Measurements from ENCODE around the gene RBM33.
"Not testable (repeated sequence)": the region's sequence is repeated elsewhere in the genome, so short reads cannot be mapped to it uniquely, and the experiment has no call there.

The RBM33 gene, protein sequence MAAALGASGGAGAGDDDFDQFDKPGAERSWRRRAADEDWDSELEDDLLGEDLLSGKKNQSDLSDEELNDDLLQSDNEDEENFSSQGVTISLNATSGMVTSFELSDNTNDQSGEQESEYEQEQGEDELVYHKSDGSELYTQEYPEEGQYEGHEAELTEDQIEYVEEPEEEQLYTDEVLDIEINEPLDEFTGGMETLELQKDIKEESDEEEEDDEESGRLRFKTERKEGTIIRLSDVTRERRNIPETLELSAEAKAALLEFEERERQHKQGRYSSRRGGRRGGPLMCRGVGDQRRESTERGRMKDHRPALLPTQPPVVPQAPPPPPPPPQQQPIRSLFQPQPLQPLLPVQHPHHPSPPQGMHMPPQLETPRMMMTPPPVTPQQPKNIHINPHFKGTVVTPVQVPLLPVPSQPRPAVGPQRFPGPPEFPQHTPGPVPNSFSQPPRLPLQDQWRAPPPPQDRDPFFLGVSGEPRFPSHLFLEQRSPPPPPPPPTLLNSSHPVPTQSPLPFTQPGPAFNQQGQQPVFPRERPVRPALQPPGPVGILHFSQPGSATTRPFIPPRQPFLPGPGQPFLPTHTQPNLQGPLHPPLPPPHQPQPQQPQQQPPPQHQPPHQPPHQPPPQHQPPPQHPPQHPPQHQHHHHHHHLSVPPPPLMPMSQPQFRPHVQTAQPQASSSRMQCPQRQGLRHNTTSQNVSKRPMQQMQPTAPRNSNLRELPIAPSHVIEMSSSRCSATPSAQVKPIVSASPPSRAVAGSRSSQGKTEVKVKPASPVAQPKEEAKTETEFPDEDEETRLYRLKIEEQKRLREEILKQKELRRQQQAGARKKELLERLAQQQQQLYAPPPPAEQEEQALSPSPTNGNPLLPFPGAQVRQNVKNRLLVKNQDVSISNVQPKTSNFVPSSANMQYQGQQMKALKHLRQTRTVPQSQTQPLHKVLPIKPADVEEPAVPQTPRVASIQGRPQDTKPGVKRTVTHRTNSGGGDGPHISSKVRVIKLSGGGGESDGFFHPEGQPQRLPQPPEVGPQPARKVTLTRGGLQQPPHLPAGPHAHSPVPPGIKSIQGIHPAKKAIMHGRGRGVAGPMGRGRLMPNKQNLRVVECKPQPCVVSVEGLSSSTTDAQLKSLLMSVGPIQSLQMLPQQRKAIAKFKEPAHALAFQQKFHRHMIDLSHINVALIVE

GRCh38 chr7:155644178-155644970, at the start of gene RBM33:
Gene RBM33 (plus strand): TSS chr7:155644661. CDS start chr7:155644877, 216 bp downstream.
- in situ Hi-C loops (cut with MboI; ENCODE audit: low sequenced_read_pairs) = no loop called here

DNA sequence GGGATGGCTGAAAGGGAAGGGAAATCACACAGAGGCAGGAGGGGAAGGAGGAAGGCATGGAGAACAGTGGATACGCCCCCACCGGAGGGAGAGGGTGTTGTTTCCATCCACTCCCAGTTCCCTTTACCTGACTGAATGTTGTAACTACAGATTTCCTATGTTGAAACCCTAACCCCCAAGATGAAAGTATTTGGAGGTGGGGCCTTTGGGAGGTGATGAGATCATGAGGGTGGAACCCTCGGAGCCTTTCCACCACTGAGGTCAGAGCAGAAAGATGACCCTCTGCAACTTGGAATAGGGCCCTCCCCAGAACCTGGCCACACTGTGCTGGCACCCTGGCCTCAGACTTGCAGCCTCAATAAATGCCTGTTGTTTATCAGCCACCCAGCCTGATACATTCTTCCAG, 49.5 kb upstream of the RBM33 start:
- in situ Hi-C loops (cut with MboI; ENCODE audit: low sequenced_read_pairs) = no loop called here

DNA sequence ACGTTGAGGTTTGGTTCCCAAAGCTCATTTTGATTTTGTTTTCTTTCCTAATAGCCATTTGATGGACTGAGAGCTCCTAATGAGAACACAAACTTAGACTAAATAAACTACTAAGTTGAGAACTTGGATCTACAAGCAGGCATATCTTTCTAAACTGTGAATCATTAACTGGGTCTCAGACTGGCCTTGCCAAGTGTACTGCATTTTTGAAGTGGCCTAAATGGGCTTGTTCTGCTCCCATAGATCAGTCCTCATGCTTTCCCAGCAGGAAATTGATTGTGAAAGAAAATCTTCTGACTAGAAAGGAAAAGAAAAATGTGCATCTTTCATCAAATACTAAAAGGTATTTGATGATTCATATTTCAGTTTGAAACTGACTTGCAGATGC, 46.7 kb upstream of the RBM33 start:
- in situ Hi-C loops (cut with MboI; ENCODE audit: low sequenced_read_pairs) = no loop called here

DNA sequence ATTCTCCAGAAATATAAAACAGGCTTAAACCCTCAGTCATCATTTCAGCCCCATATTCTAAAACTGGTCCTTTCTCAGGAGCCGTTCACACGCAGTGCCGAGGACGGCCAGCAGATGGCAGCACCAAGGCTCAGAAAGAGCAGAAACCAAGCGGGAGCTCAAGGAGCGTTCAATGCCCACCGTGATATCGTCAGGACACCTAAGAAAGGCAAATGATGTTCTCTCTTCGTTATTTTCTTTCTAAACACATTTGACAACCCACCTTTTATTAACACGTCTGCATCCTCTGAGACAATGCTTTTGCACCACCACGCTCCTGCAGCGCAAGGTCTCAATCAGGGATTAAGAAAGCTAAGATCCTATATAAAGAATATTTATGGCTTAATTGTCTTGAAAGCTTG, 45.7 kb upstream of the RBM33 start:
- in situ Hi-C loops (cut with MboI; ENCODE audit: low sequenced_read_pairs) = no loop called here

GRCh38 chr7:155602156-155602555, 42.3 kb upstream of the RBM33 start:
- in situ Hi-C loops (cut with MboI; ENCODE audit: low sequenced_read_pairs) = no loop called here

DNA sequence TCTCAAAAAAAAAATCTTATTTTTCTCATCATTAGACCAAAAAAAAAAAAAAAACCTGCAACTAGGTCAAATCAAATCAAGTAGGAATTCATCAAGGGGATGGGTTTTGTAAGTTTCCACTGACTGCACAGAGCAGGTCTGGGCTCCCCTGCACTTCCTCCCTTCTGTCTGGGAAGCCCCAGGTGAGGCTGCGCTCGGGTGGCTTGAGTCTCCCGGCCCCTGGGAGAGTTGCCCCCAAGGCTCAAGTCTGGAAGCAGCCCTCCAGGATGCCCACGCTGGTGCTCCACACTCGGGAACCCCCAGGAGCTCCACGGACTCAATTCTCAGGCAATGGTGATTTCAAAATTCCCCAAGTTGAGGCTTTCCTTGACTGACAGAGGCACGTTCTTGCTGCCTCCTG, 41.7 kb upstream of the RBM33 start:
- in situ Hi-C loops (cut with MboI; ENCODE audit: low sequenced_read_pairs) = no loop called here

- in situ Hi-C loops (cut with MboI; ENCODE audit: low sequenced_read_pairs) = no loop called here
Measured at GRCh38 chr7:155603205-155603857, 41.1 kb upstream of the RBM33 start.

GRCh38 chr7:155603858-155604503, 40.5 kb upstream of the RBM33 start:
- in situ Hi-C loops (cut with MboI; ENCODE audit: low sequenced_read_pairs) = no loop called here

DNA sequence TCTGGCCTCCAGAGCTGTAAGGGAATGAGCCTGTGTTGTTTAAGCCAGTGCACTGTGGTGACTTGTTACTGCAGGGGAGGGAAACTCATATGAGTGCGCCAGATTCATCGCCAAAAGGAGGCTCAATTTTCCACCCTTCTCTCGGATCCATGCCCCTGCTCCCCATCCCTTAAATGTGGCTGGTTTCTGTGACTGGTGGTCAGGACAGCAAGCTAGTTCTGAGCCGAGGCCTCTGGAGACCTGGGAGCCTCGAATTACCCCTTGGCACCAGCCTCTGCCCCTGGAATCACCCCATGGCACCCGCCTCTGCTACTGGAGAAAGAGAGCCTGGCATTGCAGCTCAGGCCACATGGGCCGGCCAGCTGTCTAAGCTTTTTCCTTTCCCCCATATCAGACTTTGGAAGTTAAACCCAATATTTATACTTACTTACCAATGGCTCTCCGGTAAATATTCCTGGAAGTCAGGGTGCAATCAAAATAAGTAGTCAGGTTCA, 39.9 kb upstream of the RBM33 start:
- in situ Hi-C loops (cut with MboI; ENCODE audit: low sequenced_read_pairs) = no loop called here

GRCh38 chr7:155609185-155609584, 35.3 kb upstream of the RBM33 start:
- in situ Hi-C loops (cut with MboI; ENCODE audit: low sequenced_read_pairs) = no loop called here

- in situ Hi-C loops (cut with MboI; ENCODE audit: low sequenced_read_pairs) = no loop called here
Measured at GRCh38 chr7:155610633-155611193, 33.7 kb upstream of the RBM33 start.

- in situ Hi-C loops (cut with MboI; ENCODE audit: low sequenced_read_pairs) = no loop called here
Measured at GRCh38 chr7:155611808-155612447, 32.5 kb upstream of the RBM33 start.

GRCh38 chr7:155612658-155613057, 31.8 kb upstream of the RBM33 start:
- in situ Hi-C loops (cut with MboI; ENCODE audit: low sequenced_read_pairs) = no loop called here

DNA sequence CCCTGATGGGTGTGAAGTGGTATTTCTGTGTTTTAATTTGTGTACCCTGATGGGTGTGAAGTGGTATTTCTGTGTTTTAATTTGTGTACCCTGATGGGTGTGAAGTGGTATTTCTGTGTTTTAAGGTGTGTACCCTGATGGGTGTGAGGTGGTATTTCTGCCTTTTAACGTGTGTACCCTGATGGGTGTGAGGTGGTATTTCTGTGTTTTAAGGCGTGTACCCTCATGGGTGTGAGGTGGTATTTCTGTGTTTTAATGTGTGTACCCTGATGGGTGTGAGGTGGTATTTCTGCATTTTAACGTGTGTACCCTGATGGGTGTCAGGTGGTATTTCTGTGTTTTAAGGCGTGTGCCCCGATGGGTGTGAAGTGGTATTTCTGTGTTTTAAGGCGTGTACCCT, 29.4 kb upstream of the RBM33 start:
- in situ Hi-C loops (cut with MboI; ENCODE audit: low sequenced_read_pairs) = not testable (repeated sequence)

DNA sequence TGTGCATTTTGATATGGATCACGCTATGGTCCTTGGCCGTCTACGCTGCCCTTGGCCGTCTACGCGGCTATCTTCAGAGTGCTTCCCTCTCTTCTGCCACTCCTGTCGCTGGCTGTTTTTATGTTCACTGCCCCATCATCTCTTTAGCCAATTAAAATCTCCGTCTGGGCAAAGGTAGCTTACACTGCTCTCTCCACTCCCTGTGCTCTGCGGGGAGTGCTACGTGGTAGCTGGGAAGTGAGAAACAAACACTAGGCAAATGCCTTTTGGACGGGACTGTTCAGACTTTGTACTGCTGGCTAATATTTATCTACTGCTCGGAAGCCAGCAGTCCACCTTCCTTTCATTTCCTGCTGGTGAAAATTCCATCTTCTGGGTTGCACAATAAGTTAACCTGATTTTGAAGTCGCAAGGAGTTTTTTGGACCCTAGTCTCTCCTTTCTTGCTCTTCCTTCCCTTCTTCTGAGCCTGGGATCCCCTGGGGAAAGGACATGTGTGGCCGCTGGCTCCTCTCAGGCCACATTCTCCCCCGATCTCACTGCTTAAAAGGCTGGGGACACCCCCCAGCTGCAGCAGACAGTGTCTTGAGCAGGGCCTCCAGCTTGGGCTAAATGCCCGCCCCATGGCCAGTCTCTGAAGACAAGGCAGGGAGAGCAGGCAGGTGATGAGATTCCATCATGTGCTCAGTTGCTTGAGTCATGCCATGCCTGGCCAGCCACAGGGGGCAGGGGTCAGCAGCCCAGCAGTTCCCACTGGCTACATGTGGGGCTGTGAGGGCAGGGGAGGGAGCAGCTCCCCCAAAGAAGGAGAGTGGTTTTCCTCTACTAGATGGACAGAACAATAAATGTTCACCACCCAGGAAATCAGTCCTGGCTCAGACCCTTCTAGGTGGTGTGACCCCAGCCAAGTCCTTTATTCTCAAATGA, 25.5 kb upstream of the RBM33 start:
- in situ Hi-C loops (cut with MboI; ENCODE audit: low sequenced_read_pairs) = no loop called here

DNA sequence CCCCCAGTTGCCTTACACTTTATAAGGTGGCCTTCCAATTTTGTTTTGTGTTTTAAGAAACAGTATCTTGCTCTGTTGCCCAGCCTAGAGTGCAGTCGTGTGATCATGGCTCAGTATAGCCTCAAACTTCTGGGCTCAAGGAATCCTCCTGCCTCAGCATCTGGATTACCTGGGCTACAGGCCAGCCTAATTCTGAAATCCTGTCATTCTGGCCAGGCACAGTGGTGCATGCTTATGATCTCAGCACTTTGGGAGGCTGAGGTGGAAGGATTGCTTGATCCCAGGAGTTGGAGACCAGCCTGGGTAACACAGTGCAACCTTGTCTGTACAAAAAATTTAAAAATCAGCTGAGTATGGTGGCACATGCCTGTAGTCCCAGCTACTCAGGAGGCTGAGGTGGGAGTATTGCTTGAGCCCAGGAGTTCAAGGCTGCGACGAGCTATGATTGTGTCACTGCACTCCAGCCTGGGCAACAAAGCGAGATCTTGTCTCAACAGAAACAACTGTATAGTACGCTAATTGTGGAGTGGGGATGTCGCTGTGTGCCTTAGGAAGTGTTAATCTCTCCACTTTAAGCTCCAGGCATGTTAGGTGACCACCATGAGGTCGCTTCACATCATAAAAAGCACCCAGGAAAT, 24.7 kb upstream of the RBM33 start:
- in situ Hi-C loops (cut with MboI; ENCODE audit: low sequenced_read_pairs) = no loop called here

DNA sequence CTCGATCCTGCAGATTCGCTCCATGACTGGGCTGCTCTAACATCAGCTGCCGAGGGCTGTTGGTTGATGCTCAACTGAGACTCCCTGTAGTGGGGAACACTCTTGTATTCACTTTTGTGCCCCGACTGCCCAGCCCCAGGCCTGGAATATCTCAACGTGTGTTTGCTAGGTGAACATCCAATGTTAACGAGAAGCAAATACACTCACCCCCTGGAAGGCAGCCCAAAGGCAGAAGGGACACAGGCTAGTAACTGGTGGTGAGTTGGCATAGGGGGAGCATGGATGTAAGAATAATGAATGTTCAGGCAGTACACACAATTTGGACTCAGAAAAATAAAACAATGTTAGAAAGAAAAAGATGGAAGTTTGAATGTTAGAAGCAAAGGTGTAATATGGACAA, 24.0 kb upstream of the RBM33 start:
- in situ Hi-C loops (cut with MboI; ENCODE audit: low sequenced_read_pairs) = no loop called here

All from HL-60/S4 treated with phorbol 12-myristate 13-acetate at 8.2 ng/mL for 4 days and 3 days (cell line).